WTC11 (cell line): ENCODE results near the gene EXOSC7. TPM values are rescaled to one million over a fixed set of nuclear protein-coding genes. Genes with fewer than 3 reads are reported as not detected.

Source experiments
- ATAC-seq: fragments of 200-7000 bp; cut with Tn5 transposase; 2 replicates; pipeline ENCODE4 v1.10.0; 2021; ENCODE audit warnings: mild to moderate bottlenecking, moderate library complexity
- CTCF ChIA-PET: fragments of 300-600 bp; sonication (Branson Sonifier 250); formaldehyde crosslinking; loops from one replicate; lab custom pipeline; 2021; ENCODE audit warnings: antibody characterized with exemption; lab: Charles Lee
- POLR2A ChIA-PET: fragments of 350-600 bp; sonication (Branson Sonifier 250); formaldehyde crosslinking; loops from one replicate; lab custom pipeline; 2021; ENCODE audit warnings: antibody characterized with exemption; lab: Charles Lee
- DNase-seq: peaks from one replicate; pipeline ENCODE4 v3.0.0; 2021; ENCODE audit warnings: low spot score
- H3K27ac Mint-ChIP-seq: 2 replicates; pipeline ENCODE4 v1.8.0; 2021; ENCODE audit warnings: mixed read lengths
- H3K27me3 Mint-ChIP-seq: 2 replicates; pipeline ENCODE4 v1.8.0; 2021; ENCODE audit warnings: low read depth, mild to moderate bottlenecking, moderate library complexity, mixed read lengths
- H3K36me3 Mint-ChIP-seq: 2 replicates; pipeline ENCODE4 v1.8.0; 2021; ENCODE audit warnings: mixed read lengths
- H3K4me1 Mint-ChIP-seq: 2 replicates; pipeline ENCODE4 v1.8.0; 2022; ENCODE audit warnings: mixed read lengths
- H3K4me3 Mint-ChIP-seq: 2 replicates; pipeline ENCODE4 v1.8.0; 2021; ENCODE audit warnings: mild to moderate bottlenecking, moderate library complexity, mixed read lengths
- H3K9me3 Mint-ChIP-seq: 2 replicates; pipeline ENCODE4 v1.8.0; 2021; ENCODE audit warnings: mixed read lengths
- CBFB ChIP-seq: sonication (generic); formaldehyde crosslinking; IDR thresholded peaks from 2 replicates; pipeline ENCODE4 v1.8.1; 2022; ENCODE audit warnings: mild to moderate bottlenecking, low read depth, missing genetic modification reagents
- ETV6 ChIP-seq: sonication (generic); formaldehyde crosslinking; IDR thresholded peaks from 2 replicates; pipeline ENCODE4 v1.8.1; 2022; ENCODE audit warnings: mild to moderate bottlenecking, missing genetic modification reagents
- FOXJ3 ChIP-seq: sonication (generic); formaldehyde crosslinking; IDR thresholded peaks from 2 replicates; pipeline ENCODE4 v1.9.0; 2021; ENCODE audit warnings: missing genetic modification reagents, mild to moderate bottlenecking, borderline replicate concordance
- GABPB1 ChIP-seq: sonication (generic); formaldehyde crosslinking; IDR thresholded peaks from 2 replicates; pipeline ENCODE4 v1.8.1; 2023; ENCODE audit warnings: mild to moderate bottlenecking, missing genetic modification reagents
- HMGA2 ChIP-seq: fragments of 250-450 bp; sonication (Bioruptor Pico); IDR thresholded peaks from 2 replicates; pipeline ENCODE4 v1.4.0; 2021; ENCODE audit warnings: mild to moderate bottlenecking, moderate library complexity
- IRF2 ChIP-seq: sonication (generic); formaldehyde crosslinking; IDR thresholded peaks from 2 replicates; pipeline ENCODE4 v1.8.0; 2022; ENCODE audit warnings: low read depth, missing genetic modification reagents, borderline replicate concordance
- JAZF1 ChIP-seq: fragments of 250-450 bp; sonication (Bioruptor Pico); IDR thresholded peaks from 2 replicates; pipeline ENCODE4 v1.9.0; 2021; ENCODE audit warnings: moderate library complexity, mild to moderate bottlenecking, inconsistent platforms
- KAT7 ChIP-seq: sonication (generic); formaldehyde crosslinking; IDR thresholded peaks from 2 replicates; pipeline ENCODE4 v1.8.1; 2023; ENCODE audit warnings: missing genetic modification reagents, mild to moderate bottlenecking, borderline replicate concordance
- NR3C1 ChIP-seq: sonication (generic); formaldehyde crosslinking; conservative IDR thresholded peaks from 2 replicates; pipeline ENCODE4 v1.8.1; 2023; ENCODE audit warnings: low read depth, mild to moderate bottlenecking, missing genetic modification reagents
- SMAD4 ChIP-seq: sonication (generic); formaldehyde crosslinking; IDR thresholded peaks from 2 replicates; pipeline ENCODE4 v1.8.0; 2022; ENCODE audit warnings: mild to moderate bottlenecking, missing genetic modification reagents
- TEAD1 ChIP-seq: sonication (generic); formaldehyde crosslinking; IDR thresholded peaks from 2 replicates; pipeline ENCODE4 v1.8.0; 2022; ENCODE audit warnings: mild to moderate bottlenecking, missing genetic modification reagents
- TEAD4 ChIP-seq: sonication (generic); formaldehyde crosslinking; IDR thresholded peaks from 2 replicates; pipeline ENCODE4 v1.8.0; 2022; ENCODE audit warnings: mild to moderate bottlenecking, missing genetic modification reagents
- TP53 ChIP-seq: sonication (generic); formaldehyde crosslinking; IDR thresholded peaks from 2 replicates; pipeline ENCODE4 v1.8.1; 2023; ENCODE audit warnings: mild to moderate bottlenecking, missing genetic modification reagents
- total RNA-seq: library from RNA; stranded (reverse); gene quantifications from 3 replicates; pipeline ENCODE4 v1.2.3, GENCODE V29; 2021
- TF ChIP-seq, protein P1 (sequence below): fragments of 250-450 bp; sonication (Bioruptor Pico); IDR thresholded peaks from 2 replicates; pipeline ENCODE4 v1.9.0; 2021; ENCODE audit warnings: mild to moderate bottlenecking
- TF ChIP-seq, protein P2 (sequence below): sonication (generic); formaldehyde crosslinking; IDR thresholded peaks from 2 replicates; pipeline ENCODE4 v1.8.0; 2023; ENCODE audit warnings: mild to moderate bottlenecking, missing genetic modification reagents
- TF ChIP-seq, protein P3 (sequence below): fragments of 250-450 bp; sonication (Bioruptor Pico); IDR thresholded peaks from 2 replicates; pipeline ENCODE4 v1.8.0; 2021; ENCODE audit warnings: mild to moderate bottlenecking
- TF ChIP-seq, protein P4 (sequence below): fragments of 250-450 bp; sonication (Bioruptor Pico); IDR thresholded peaks from 2 replicates; pipeline ENCODE4 v1.9.0; 2021; ENCODE audit warnings: mild to moderate bottlenecking
- TF ChIP-seq, protein P5 (sequence below): sonication (generic); formaldehyde crosslinking; IDR thresholded peaks from 2 replicates; pipeline ENCODE4 v1.8.1; 2023; ENCODE audit warnings: mild to moderate bottlenecking, missing genetic modification reagents, moderate library complexity
- TF ChIP-seq, protein P6 (sequence below): sonication (generic); formaldehyde crosslinking; IDR thresholded peaks from 2 replicates; pipeline ENCODE4 v1.8.0; 2023; ENCODE audit warnings: missing genetic modification reagents

EXOSC7 gene
- total RNA-seq, 1 experiment from 2014 or later = 85.7 TPM

DNA sequence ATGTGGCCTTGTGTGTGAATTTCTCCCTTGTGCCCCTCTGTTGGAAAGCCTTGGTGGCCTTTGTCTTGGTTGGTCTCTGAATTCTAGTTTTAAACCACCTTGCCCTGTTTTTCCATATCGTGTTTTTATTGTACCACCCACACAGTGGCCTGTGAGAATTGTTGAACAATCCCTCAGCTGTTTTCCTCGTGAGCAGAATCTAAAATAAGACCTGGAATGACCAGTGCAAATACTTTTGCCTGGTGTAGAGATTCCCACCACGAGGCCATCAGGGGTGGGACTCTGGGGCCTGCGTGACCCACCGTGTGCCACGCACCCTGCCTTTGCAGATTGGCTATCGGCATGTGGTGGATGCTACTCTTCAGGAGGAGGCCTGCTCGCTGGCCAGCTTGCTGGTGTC lies 31.0 kb downstream of the EXOSC7 start:
- ChIA-PET CTCF (interaction anchor here (1.1 kb wide), 1 partner anchor 33 kb away, joined by 3 read pairs; no protein-coding TSS in a partner anchor), POLR2A (no interaction called here)
- Mint-ChIP-seq H3K9me3 (peaks cover 26% of the 10 kb centered on the region), H3K4me1 (no peaks in the 10 kb centered on the region), H3K36me3 (peaks cover 78% of the 10 kb centered on the region), H3K27me3 (no peaks in the 10 kb centered on the region), H3K27ac (no peak overlapping the region), H3K4me3 (no peak overlapping the region)
- DNase-seq (no peak), ATAC-seq (no peak)
- TF ChIP-seq, protein P1, sequence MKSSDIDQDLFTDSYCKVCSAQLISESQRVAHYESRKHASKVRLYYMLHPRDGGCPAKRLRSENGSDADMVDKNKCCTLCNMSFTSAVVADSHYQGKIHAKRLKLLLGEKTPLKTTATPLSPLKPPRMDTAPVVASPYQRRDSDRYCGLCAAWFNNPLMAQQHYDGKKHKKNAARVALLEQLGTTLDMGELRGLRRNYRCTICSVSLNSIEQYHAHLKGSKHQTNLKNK (CRISPR knock-in tag) = no peak

DNA sequence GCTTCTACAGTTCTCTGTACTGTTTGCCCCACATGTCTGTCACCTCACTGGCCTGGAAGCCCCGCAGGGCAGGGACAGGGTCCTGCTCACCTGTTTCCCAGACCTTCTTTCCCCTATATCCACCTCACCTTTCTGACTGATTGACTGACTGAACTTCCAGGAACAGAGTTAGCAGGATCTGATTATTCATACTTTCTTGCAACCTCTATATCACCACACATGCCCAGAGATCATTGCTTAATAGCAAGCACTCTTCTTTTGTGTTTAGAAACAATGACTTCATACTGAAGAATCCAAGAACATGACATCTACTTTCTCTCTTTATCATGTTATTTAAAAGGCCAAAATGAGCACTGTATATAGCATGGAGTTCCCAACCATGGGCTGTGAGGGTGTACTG lies 32.1 kb downstream of the EXOSC7 start:
- H3K36me3 Mint-ChIP-seq = peaks cover 77% of the 10 kb centered on the region
- no peak for DNase-seq
- no peaks in the 10 kb centered on the region for H3K4me1 Mint-ChIP-seq
- no peak overlapping the region for H3K4me3 Mint-ChIP-seq
- no peaks in the 10 kb centered on the region for H3K27me3 Mint-ChIP-seq
- no peak overlapping the region for H3K27ac Mint-ChIP-seq
- POLR2A ChIA-PET = no interaction called here
- H3K9me3 Mint-ChIP-seq = peaks cover 20% of the 10 kb centered on the region
- CTCF ChIA-PET = interaction anchor here (1.0 kb wide), 1 partner anchor 16 kb away, joined by 3 read pairs; no protein-coding TSS in a partner anchor
- TF ChIP-seq NR3C1 (CRISPR knock-in tag) (no peak), SMAD4 (CRISPR knock-in tag) (no peak), CBFB (CRISPR knock-in tag) (no peak), IRF2 (CRISPR knock-in tag) (no peak), KAT7 (no peak), FOXJ3 (no peak), TEAD4 (CRISPR knock-in tag) (no peak), TEAD1 (CRISPR knock-in tag) (no peak), TP53 (CRISPR knock-in tag) (no peak), ETV6 (CRISPR knock-in tag) (no peak), HMGA2 (CRISPR knock-in tag) (no peak), GABPB1 (CRISPR knock-in tag) (no peak), JAZF1 (no peak)
- TF ChIP-seq, protein P2, sequence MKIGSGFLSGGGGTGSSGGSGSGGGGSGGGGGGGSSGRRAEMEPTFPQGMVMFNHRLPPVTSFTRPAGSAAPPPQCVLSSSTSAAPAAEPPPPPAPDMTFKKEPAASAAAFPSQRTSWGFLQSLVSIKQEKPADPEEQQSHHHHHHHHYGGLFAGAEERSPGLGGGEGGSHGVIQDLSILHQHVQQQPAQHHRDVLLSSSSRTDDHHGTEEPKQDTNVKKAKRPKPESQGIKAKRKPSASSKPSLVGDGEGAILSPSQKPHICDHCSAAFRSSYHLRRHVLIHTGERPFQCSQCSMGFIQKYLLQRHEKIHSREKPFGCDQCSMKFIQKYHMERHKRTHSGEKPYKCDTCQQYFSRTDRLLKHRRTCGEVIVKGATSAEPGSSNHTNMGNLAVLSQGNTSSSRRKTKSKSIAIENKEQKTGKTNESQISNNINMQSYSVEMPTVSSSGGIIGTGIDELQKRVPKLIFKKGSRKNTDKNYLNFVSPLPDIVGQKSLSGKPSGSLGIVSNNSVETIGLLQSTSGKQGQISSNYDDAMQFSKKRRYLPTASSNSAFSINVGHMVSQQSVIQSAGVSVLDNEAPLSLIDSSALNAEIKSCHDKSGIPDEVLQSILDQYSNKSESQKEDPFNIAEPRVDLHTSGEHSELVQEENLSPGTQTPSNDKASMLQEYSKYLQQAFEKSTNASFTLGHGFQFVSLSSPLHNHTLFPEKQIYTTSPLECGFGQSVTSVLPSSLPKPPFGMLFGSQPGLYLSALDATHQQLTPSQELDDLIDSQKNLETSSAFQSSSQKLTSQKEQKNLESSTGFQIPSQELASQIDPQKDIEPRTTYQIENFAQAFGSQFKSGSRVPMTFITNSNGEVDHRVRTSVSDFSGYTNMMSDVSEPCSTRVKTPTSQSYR (CRISPR knock-in tag) = no peak
- TF ChIP-seq, protein P3, sequence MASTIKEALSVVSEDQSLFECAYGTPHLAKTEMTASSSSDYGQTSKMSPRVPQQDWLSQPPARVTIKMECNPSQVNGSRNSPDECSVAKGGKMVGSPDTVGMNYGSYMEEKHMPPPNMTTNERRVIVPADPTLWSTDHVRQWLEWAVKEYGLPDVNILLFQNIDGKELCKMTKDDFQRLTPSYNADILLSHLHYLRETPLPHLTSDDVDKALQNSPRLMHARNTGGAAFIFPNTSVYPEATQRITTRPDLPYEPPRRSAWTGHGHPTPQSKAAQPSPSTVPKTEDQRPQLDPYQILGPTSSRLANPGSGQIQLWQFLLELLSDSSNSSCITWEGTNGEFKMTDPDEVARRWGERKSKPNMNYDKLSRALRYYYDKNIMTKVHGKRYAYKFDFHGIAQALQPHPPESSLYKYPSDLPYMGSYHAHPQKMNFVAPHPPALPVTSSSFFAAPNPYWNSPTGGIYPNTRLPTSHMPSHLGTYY (CRISPR knock-in tag) = no peak
- TF ChIP-seq, protein P4, sequence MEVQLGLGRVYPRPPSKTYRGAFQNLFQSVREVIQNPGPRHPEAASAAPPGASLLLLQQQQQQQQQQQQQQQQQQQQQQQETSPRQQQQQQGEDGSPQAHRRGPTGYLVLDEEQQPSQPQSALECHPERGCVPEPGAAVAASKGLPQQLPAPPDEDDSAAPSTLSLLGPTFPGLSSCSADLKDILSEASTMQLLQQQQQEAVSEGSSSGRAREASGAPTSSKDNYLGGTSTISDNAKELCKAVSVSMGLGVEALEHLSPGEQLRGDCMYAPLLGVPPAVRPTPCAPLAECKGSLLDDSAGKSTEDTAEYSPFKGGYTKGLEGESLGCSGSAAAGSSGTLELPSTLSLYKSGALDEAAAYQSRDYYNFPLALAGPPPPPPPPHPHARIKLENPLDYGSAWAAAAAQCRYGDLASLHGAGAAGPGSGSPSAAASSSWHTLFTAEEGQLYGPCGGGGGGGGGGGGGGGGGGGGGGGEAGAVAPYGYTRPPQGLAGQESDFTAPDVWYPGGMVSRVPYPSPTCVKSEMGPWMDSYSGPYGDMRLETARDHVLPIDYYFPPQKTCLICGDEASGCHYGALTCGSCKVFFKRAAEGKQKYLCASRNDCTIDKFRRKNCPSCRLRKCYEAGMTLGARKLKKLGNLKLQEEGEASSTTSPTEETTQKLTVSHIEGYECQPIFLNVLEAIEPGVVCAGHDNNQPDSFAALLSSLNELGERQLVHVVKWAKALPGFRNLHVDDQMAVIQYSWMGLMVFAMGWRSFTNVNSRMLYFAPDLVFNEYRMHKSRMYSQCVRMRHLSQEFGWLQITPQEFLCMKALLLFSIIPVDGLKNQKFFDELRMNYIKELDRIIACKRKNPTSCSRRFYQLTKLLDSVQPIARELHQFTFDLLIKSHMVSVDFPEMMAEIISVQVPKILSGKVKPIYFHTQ = no peak
- TF ChIP-seq, protein P5, sequence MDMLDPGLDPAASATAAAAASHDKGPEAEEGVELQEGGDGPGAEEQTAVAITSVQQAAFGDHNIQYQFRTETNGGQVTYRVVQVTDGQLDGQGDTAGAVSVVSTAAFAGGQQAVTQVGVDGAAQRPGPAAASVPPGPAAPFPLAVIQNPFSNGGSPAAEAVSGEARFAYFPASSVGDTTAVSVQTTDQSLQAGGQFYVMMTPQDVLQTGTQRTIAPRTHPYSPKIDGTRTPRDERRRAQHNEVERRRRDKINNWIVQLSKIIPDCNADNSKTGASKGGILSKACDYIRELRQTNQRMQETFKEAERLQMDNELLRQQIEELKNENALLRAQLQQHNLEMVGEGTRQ (CRISPR knock-in tag) = no peak
- TF ChIP-seq, protein P6, sequence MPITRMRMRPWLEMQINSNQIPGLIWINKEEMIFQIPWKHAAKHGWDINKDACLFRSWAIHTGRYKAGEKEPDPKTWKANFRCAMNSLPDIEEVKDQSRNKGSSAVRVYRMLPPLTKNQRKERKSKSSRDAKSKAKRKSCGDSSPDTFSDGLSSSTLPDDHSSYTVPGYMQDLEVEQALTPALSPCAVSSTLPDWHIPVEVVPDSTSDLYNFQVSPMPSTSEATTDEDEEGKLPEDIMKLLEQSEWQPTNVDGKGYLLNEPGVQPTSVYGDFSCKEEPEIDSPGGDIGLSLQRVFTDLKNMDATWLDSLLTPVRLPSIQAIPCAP = no peak
- no peak for ATAC-seq
